Medulla oblongata (tissue), 1 donor: ENCODE results near the gene STXBP5.

Experiments used
- DNase-seq: peaks from one replicate; pipeline ENCODE4 v3.0.0-alpha.2; 2015; ENCODE audit errors: extremely low spot score

The STXBP5 gene

GRCh38 chr6:147297124-147297523 is 92.9 kb downstream of the STXBP5 start:
- no peak for DNase-seq

DNA sequence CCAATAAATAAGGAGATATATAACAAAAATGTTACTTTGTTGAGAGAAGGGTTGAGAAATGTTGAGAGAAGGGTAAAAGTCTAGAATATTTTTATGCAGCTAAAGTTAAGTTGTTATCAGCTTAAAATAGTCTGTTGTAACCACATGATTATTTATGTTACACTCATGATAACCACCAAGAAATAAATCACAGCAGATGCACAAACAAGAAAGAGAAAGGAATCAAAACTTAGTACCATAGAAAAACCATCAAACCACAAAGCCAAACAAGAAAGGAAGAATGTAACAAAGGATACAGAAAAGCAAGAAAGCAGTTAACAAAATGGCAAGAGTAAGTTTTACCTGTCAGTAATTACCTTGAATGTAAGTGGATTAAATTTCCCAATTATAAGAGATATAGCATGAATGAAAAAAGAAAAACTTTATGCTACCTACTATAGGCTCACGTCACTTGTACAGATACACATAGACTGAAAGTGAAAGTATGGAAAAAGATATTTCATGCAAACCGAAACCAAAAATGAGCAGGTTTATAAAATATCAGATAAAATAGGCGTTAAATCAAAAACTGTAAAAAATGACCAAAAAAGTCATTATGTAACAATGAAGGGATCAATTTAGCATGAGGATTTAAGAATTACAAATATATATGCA is 93.6 kb downstream of the STXBP5 start:
- DNase-seq = no peak

DNA sequence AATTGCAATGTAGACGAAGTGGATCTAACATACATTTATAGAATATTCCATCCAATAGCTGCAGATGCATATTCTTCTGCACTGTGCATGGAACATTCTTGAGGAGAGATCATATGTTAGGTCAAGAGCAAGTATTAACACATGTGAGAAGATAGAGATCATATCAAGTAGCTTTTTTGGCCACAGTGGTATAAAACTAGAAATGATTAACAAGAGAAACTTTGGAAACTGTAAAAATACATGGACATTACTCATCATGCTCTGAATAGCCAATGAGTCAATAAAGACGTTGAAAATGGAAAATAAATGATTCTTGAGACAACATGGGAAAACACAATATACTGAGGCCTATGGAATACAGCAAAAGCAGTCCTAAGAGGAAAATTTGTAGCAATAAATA is 94.2 kb downstream of the STXBP5 start:
- DNase-seq = no peak

DNA sequence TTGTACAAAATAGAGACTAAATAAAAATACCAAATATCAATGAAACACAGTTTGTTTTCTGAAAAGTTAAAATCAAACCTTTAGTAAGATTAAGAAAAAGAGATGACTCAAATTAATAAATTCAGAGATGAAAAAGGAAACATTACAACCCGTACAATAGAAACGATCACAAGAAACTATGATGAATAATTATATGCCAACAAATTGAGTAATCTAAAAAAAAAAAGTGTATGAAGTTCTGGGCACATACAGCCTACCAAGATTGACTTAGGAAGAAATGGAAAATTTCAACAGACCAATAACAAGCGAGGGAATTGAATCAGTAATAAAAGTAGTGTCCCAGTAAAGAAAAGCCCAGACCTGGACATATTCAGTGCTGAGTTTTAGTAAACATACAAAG is 94.8 kb downstream of the STXBP5 start:
- no peak for DNase-seq

DNA sequence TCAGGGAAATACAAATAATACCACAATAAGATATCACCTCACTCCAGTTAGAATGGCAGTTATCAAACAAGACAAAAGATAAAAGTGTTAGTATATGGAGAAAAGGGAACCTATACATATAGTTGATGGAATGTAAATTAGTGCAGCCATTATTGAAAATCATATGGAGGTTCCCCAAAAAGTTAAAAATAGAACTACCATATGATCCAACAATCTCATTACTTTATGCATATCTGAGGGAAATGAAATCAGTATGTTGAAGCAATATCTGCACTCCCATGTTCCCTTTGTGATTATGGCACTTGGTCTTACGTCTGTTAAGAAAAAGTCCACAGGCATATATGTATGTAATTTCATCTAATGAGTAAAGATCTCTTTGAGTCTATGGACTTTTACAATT is 96.9 kb downstream of the STXBP5 start:
- no peak for DNase-seq

GRCh38 chr6:147304016-147304415 is 99.8 kb downstream of the STXBP5 start:
- DNase-seq = no peak

DNA sequence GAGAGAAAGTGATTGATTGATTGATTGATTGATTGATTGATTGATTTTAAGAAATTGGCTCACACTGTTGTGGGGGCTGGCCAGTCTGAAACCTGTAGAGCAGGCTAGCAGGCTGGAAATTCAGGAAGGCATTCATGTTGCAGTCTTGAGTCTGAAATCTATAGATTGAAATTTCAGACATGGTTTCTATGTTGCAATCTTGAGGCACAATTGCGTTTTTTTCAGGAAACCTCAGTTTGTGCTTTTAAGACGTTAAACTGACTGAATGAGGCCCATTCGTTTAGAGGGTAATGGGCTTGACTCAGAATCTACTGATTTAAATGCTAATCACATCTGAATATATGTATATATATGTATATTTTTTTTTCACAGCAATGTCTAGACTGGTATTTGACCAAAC is 106.3 kb downstream of the STXBP5 start:
- no peak for DNase-seq

- no peak for DNase-seq
Measured at GRCh38 chr6:147311218-147311617, 107.0 kb downstream of the STXBP5 start.

- DNase-seq = no peak
Measured at GRCh38 chr6:147321260-147321659, 117.0 kb downstream of the STXBP5 start.

GRCh38 chr6:147322299-147323162 is 118.3 kb downstream of the STXBP5 start:
- DNase-seq = peak; percentile 28

DNA sequence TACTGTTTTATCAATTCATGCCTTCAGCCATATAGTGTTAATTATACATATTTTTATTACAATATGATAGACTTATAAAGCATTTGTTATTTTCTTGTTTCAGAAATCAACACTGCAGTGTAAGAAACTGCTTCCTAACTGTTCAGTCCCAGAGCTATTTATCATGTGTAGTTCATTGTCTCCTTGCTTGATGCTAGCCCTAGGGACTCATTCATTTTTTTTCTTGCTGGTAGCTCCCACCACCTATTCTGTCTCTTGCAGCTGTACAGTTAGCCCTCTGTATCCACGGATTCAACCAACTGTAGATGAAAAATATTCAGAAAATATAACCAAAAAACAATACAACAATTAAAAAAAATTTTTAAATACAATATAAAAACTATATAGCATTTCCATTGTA is 121.3 kb downstream of the STXBP5 start:
- no peak for DNase-seq

DNA sequence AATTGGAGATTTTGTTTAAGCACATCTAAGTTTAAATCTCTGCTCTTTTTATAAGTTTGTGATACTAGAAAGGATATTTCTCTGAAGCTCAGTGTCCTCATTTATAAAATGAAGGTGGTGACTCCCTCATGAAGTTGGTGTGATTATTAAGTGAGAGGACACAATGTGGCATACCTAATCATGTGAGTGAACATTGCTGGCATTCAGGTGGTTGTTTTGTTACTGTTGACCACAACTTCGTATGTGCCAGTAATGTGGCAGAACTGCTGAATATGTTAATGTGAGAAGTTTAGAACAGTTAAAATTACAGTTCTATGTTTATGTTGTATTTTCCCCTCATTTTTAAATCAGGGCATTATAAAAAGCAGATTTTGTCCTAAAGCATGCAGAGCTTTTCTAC is 127.2 kb downstream of the STXBP5 start:
- no peak for DNase-seq

DNA sequence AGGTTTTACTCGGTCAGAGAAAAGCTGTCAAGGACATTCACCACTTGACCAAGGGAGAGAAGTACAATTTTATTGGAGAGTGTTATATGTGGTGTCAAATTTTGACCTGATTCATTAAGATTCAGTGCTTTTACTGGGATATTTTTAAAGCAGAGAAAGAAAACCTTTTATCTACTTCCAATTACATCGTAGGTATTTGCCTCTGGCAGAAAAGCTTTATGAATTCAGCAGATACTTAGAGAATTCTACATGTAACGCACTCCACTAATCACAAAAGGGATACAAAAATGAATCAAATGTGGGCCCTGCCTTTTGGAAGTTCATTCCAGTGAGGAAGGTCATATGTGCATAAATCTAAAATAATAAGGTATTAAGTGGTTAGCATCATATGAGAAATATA is 133.7 kb downstream of the STXBP5 start:
- no peak for DNase-seq

- DNase-seq = no peak
Measured at GRCh38 chr6:147341486-147341885, 137.3 kb downstream of the STXBP5 start.

- no peak for DNase-seq
Measured at GRCh38 chr6:147345902-147346301, 141.7 kb downstream of the STXBP5 start.

- no peak for DNase-seq
Measured at GRCh38 chr6:147347179-147347881, 143.1 kb downstream of the STXBP5 start.

- no peak for DNase-seq
Measured at GRCh38 chr6:147347882-147348575, 143.8 kb downstream of the STXBP5 start.

GRCh38 chr6:147361311-147361981 is 157.2 kb downstream of the STXBP5 start:
- DNase-seq = no peak

DNA sequence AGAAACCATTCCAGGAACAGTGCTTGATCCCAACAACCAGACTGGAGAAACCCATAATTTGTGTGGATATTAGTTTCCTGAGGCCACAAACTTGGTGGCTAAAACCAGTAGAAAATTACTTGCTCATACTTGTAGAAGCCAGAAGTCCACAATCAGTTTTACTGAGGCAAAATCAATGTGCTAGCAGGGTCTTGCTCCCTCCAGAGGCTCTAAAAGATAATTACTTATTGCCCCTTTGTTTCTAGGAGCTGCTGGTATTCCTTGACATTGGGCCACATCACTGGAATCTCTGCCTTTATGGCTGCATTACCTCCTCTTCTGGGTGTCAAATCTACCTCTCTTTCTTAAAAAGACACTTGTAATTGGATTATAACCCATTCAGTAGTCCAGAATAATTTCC is 162.1 kb downstream of the STXBP5 start:
- DNase-seq = no peak

- DNase-seq = no peak
Measured at GRCh38 chr6:147371325-147371724, 167.1 kb downstream of the STXBP5 start.

GRCh38 chr6:147372806-147373205 is 168.6 kb downstream of the STXBP5 start:
- no peak for DNase-seq

DNA sequence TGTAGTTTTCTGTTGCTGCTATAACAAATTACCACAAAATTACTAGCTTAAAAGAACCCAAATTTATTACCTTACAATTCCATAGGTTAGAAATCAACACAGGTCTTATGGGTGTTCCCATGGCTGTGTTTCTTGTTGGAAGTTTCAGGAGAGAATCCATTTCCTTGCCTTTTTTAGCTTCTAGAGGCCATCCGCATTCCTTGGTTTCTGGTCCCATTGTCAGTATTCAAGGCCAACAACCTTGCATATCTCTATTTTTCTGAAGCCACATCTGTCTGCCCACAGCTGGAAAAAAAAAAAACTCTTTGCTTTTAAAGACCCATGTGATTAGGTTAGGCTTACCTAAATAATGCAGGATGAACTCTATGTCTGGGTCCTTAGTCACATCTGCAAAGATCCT is 174.6 kb downstream of the STXBP5 start:
- DNase-seq = no peak
